B cell (primary cell): ENCODE measurements around the gene PEX6.

Experiments
- CTCF ChIP-seq: fragments of 200-600 bp; IDR thresholded peaks from one replicate; pipeline ENCODE4 v1.8.0; 2022; ENCODE audit warnings: antibody characterized with exemption, mild to moderate bottlenecking
- EZH2 ChIP-seq: IDR thresholded peaks from 2 replicates; pipeline ENCODE4 v1.6.1; 2012; ENCODE audit warnings: borderline replicate concordance, low read depth, mild to moderate bottlenecking, moderate library complexity, low read length; ENCODE audit not compliant: insufficient read depth, poor library complexity, severe bottlenecking

- TF ChIP-seq CTCF (no peak), EZH2 (no peak)
Measured at GRCh38 chr6:42984001-42984923, 5.3 kb upstream of the PEX6 start, which contains the start of gene PPP2R5D.
